HTR-8/SVneo (cell line): ENCODE results near the gene TMUB1.

Experiments used
- DNase-seq: peaks from one replicate; pipeline ENCODE4 v3.0.0; 2011; ENCODE audit warnings: low spot score, mixed read lengths; ENCODE audit not compliant: insufficient read length
- FAIRE-seq: peaks from 2 replicates; lab custom pipeline; 2011; peaks lifted over from hg19 to GRCh38; lab: Jason Lieb, UNC

TMUB1 gene

DNA sequence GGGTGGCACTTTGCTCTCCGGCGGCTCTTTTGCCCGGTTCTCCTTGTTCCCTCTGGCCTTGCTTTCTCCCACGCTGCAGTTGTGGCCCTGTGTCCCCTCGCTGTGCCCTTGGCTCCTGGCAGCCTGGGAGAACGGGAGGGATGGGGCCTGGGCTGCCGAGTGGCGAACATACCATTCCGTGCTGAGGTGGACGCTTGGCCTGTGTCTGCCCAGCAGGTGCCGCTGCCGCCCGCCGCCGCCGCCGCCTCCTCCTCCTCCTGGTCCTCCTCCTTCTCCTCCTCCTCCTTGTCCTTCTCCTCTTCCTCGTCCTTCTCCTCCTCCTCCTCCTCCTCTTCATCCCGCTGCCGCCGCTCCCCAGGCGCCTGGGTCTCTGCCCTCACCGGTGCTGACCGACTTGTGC lies 39.0 kb upstream of the TMUB1 start:
- FAIRE-seq (no peak), DNase-seq (no peak)

DNA sequence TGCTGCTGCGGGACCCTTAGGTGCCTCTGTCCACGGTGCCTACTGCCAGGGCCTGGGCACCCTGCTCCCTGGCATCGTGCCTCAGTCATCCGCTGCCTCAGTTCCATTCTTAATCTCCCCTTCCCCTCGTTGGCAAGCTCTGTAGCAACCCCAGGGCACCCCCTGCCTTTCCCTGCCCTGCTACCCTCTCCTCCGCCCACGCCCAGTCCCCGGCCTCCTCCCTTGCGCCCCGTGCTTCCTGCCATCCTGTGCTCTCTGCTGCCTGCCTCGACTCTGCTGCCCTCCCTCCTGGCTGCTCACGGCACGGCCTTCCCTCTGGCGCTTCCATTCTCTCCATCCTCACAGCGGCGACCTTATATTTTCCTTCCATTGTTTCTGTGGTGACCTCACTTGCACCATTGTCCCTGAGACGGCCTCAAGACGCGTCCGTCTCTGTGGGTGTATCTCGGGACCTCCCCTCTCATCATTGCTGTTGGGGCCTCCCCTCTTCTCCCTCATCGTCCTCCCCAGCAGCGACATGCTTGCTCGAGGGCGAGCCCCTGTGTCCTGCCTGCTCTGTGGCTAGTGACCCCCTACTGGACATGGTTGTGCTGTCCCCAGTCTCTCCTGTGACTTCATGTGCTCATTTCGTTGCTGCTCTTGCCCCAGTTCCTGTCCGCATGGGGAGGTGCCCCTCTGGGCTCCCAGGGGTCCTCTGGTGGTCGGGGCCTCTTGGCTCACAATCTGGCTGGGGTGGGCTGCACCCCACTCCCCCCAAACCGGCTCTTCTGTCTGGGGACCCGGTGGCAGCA lies 38.3 kb upstream of the TMUB1 start:
- FAIRE-seq = no peak

DNA sequence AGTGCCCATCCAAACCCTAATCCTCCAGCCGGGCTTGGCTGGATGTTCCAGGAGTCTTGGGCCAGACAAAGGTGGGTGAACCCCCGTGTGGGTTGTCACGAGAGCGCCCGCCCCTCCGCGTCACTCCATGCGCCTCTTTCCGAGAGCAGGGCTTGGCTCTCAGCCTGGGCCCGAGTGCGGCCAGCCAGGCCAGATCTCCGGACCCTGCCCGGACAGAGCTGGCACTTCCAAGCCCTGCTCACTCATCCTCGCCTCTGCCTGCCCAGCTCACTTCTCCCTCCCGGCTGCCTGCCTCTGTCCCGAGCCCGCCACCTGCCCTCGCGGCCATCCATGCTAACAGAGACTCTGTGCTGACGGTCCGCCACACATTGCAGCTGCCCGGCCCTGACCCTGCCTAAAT lies 37.6 kb upstream of the TMUB1 start:
- FAIRE-seq = no peak
- DNase-seq = no peak

More for the DNA sequence above, 38.3 kb upstream of the TMUB1 start:
- DNase-seq = no peak

DNA sequence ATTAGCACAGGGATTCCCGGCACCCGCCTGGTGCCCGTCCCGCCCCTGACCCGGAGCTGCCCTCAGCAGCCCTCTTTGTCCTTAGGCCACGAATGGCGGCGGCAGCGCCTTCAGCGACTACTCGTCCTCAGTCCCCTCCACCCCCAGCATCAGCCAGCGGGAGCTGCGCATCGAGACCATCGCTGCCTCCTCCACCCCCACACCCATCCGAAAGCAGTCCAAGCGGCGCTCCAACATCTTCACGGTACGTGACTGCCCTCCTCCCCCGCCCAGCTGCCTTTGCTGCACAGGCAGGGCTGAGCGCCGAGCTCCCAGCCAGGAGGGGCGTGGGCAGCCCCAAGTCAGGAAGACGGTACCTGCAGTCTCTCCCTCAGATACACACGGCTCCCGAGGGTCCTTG lies 36.6 kb upstream of the TMUB1 start:
- no peak for FAIRE-seq

DNA sequence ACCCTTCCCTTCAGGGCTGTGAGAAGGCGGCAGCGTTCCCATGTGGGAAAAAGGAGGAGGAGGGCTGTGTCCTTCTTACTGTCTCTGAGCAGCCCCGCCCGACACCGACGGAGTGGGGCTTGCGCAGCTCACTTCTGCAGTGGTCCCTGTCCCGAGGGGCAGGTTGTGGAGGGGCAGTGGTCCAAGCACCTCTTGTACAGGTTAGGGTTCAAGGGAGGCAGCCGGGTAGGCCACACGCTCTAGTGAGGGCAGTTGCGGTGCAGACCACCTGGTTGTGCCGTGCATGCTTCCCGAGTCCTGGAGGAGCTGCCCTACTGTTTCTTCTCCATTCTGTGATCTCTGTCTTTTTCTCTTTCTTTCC lies 35.7 kb upstream of the TMUB1 start:
- FAIRE-seq = no peak

More for the DNA sequence above, 36.6 kb upstream of the TMUB1 start:
- DNase-seq = no peak

DNA sequence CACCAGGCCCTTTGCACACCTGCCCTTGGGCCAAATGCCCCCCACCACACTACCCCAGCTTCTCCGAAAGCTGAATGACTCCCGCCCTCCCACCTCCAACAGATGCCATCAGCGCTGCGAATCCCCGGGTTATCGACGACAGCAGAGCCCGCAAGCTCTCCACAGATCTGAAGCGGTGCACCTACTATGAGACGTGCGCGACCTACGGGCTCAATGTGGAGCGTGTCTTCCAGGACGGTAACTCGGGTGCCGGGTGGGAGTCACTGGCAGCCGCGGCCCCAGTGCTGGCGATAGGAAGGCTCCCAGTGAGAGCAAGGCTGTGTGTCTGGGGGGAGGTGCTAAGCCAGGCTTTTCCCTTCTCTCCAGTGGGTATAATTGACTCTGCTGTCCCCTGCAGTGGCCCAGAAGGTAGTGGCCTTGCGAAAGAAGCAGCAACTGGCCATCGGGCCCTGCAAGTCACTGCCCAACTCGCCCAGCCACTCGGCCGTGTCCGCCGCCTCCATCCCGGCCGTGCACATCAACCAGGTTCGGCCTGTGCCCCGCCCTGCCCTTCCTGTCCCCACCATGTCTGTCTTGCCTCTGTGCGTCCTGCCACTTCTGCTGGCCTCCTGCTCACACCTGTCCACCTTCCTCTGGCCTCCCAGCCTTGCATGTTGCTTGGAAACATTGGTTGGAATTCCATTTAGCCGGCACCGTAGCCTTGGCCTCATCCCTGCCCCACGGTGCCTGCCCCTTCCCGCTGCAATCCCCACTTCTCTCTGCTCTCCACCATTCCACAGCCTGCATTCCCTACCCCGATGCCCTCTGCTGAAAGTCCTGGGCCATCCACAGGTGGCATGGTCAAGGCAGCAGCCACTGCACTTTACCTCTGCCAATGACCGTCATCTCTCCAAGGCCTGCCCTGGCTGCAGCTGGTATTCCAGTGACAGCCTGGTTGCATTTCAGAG lies 35.1 kb upstream of the TMUB1 start:
- FAIRE-seq = no peak
- no peak for DNase-seq

More for the DNA sequence above, 35.7 kb upstream of the TMUB1 start:
- DNase-seq = no peak

DNA sequence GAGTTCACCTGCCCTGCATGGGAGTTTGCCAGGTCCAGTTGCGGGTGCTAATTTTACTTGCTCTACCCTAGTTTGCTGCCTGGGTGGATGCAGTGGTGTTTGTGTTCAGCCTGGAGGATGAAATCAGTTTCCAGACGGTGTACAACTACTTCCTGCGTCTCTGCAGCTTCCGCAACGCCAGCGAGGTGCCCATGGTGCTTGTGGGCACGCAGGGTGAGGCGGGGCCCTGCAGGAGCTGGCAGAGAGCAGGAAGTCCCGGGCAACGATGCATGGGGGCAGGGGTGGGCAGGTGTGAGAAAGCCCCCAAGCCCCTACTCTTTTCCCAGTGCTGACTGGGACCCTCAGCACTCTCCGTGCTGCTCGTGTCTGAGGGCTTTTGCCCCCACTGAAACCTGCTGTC lies 34.3 kb upstream of the TMUB1 start:
- no peak for DNase-seq
- no peak for FAIRE-seq

DNA sequence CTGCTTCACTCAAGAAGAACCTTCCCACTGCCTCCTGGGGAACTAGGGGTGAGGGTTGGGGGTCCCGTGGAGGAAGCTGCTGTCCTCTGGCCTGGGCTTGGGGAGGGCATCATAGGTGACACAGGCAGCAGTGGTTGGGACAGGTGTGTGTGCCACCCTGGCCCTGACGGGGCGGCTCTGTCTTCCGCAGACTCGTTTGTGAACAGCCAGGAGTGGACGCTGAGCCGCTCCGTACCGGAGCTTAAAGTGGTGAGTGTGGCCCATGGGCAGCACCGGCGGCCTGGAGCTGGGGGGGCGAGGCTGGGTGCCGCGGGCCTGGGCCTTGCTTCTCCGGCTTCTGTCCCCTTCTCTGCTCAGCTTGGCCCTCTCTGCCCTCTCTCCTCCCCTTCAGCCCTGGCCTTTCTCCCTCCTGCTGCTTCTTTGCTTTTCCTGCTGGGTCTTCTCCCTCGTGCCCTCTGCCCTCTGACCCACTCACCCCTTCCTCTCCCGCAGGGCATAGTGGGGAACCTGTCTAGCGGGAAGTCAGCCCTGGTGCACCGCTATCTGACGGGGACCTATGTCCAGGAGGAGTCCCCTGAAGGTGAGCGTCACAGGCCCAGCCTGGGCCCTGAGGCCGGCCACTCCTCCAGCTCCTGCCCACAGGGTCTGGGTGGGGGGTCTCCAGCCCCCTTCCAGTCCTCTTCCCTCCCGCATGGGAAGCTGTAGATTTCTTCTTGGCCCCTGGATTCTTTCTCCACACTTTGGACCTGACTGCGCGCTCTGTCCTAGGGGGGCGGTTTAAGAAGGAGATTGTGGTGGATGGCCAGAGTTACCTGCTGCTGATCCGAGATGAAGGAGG lies 33.5 kb upstream of the TMUB1 start:
- no peak for DNase-seq
- no peak for FAIRE-seq

DNA sequence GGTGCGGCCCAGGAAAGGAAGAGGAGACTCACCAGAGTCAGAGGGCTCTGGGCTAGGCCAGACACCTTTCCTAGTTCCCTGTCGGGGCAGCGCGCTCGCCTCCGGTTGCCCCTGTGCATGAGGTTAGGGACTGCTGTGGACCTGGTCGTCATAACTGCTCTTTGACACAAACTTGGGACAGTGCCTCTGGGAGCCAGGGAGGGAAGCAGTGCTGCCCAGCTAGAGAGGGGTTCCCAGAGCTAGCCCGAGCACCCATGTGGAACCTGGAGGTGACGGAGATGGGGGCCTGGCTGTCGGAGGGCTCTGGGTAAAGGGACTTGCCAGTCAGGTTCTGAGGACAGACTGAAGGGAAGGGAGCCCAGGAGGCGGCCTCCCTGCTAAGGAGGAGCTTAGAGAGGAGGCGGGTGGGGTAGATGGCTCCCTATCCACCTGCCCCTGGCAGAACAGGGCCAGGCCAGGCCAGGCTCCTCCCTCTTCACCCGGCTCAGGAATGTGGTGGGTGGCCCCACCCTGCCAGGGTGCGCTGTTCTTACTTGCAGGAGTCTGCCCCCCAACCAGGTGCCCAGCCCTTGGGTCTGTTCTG lies 32.6 kb upstream of the TMUB1 start:
- peak; percentile 24 for DNase-seq
- no peak for FAIRE-seq

DNA sequence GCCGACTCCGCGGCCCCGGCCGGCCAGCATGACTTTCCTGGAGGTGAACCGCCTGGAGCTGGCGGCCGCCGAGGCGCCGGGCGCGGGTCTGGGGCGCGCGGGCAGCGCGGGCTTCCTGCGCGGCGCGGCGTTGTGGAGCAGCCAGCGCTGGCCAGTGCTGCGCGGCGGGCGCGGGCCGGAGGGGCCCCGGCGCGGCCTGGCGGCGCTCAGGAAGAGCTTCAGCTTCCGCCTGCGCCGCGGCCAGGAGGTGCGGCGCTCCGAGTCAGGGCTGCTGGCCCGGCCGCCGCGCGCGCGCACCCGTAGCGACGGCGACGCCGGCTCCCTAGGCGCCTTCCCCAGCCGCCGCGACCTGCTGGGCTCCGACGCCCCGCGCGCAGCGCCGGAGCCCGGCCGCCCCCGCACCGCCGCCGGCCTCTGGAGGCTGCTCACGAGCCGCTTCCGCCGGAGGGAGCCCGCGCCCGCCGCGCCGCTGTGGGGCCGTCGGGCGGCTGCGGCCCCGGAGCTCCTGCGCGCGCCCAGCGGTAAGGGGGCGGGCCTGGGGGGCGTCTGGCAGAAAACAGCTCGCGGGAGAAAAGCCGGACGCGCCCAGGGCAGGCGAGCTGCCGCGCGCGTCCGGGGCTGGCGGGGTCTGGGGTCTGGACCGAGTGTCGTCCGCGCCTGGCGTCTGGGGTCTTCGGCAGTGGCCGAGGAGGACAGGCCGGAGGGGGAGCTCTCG lies 32.0 kb upstream of the TMUB1 start:
- DNase-seq (no peak), FAIRE-seq (no peak)

DNA sequence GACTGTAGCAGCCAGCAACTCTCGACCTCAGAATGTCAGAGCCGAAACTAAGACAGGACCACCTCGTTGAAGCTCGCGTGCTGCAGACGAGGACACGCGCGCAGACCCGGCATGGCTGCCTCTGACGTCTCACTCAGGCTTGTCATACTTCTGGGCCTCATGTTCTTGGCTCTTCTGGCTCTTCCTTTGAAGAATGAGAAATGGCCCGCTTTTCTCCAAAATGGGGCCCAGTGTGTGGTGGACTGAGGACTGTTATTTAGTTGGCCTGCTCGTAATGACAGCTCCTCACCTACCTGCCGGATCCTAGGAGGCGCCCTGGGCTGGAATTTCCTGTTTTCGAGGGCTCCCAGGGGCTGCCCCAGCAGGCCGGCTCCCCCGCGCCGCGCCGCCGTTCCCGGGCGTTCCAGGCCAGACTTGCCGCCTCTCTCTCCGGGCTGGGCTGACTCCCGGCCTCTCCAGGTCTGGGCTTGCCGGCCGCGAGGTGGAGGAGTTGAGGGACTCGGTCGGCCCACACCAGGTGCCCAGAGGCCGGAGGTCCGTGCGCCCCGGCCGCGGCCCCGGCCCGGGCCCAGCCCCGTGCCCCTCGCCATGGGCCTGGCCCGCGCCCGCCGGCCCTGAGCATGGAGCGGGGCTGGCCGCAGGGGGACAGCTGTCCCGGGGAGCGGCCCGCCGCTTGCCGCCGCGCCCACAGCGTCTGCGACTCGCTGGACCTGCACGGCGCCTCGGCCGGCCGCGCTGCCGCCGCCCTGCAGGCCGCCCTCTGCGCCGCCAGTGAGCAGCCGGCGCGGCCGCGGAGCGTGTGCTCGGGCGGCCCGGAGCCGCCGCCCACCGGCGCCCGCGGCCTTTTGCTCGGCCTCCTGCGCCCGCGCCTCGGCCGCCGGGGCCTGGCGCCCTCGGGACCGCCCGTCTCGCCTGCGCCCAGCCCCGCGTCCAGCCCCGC lies 31.1 kb upstream of the TMUB1 start:
- no peak for FAIRE-seq
- DNase-seq = peak; percentile 24

DNA sequence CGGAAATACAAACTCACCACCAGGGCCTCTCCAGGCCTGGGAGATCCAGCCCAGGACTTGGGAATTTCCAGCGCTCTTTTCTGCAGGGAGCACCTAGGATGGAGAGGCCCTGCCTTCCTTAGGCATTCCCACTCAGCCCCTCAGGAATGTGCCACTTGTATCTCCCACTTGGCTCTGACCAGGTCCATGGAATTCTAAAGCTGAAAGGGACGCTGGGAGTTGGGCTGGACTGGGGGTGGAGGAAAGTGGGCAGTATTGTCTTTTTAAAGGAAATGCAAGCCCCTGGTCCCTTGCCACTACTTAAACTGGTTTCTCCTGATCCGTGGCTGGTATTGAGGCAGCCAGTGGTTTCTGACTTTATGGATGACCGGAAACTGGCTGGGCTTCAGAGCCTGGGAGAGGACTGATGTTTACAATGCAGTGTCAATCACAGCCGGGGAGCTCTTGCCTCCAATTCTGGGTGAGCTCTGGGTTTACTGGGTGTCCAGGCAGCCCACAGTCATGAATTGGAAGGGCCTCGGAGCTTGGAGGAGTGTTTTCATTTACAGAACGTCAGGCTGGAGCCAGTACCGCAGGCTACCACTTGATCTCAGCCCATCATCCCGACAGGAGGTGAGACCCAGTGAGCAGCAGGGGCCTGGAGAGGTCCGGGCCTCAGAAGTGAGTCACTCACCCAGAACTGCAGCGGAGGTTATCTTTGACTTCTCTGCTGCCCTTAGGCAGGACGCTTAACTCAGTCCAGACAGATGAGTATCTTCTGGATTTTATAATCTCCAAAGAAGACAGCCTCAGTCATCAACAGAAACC lies 30.3 kb upstream of the TMUB1 start:
- DNase-seq = peak; percentile 85
- peak; percentile 36 for FAIRE-seq

DNA sequence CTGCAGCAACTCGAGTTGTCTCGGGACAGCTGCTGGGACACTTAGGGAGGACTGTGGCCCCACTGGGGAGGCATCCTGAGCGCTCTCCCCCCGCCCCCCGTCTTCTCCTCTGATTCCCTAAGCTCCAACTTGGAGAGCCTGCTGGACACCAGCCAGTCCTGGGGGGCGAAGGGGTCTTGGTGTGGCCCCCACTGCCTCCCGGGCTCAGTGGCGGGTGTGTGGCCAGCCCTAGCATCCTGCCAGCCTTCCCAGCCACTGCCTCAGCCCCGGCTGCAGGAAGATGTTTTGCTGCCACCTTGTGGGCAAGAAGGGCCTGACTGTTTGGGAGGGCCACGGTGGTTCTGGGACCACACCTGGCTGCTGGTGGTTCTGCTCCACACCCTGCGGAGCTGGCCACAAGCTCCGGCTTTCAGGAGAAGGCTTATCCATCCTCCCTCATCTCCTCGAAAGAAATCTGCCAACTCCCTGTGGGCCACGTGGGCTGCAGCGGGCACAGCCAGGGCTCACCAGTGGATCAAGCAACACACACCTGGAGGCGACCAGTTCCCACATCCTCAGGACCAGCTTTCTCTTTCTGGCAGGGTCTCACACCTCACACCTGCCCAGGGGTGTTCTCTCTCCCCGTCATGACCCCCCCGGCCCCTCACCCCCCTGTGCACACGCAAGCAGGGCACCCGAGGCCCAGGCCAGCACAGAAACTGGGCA lies 27.8 kb upstream of the TMUB1 start:
- peak; percentile 75 for DNase-seq
- peak; percentile 63 for FAIRE-seq

DNA sequence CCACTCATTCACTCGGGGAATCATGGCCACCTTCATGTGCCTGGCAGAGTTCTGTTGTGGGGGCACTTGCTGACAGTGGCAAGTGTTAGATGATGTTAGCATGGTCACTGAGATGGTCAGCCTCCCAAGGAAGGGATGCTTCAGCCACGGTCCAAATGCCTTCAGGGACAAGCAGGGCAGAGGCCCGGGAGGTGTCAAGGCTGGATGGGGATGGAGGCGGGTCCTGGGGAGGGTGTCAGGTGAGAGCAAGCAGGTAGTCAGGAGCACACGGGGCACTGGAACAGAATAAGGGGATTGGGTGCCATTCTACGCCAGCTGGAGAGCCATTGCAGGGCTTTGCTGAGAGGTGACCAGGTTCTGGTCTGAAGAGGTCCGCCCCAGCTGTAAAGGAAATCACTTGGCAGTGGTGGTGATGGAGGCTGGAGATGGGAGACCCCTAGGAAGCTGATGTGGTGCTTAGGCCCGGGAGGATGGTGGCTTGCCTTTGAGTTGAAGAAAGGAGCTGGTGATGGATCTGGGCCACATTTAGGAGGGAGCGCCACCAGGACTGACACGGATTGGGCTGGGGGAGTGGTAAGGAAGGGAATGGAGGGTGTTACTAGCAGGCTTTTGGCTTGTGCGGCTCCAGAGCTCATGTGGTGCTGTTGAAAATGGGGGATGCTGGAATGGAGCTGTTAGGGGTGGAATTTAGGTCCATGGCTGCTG lies 27.1 kb upstream of the TMUB1 start:
- FAIRE-seq (no peak), DNase-seq (no peak)

DNA sequence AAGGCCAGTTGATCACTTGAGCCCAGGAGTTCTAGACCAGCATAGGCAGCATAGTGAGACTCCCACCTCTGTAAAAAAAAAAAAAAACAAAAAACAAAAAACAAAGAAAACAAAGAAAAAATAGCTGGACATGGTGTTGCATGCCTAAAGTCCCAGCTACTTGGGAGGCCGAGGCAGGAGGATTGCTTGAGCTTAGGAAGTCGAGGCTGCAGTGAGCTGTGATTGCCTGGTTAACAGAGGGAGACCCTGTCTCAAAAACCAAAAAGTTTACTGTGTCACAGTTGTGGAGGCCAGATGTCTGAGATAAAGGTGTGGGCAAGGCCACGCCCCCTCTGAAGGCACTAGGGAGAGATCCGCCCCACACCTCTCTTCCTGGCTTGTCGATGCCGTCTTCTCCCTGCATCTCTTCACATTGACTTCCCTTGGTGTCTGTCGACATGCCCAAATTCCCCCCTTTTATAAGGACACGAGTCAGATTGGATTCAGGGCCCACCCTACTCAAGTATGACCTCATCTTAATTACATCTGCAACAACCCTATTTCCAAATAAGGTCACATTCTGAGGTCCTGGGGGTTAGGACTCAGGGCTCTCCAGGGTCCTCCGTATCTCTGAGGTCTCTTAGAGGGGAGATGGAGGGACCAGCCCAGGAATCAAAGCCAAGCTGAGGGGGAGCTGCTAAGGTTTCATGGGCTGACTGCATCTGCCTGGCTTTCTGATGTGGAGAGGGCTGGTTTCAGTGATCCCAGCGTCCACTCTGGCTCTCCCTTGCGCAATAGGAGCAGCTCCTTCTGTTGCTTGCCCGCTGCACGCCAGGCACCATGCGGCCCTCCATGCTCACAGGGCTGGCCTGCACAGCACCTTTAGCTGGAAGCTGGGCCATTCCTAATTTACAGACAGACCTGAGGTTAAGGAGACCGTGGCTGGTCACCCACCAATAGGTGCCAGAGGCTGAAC lies 26.1 kb upstream of the TMUB1 start:
- DNase-seq = no peak
- no peak for FAIRE-seq
